Right lobe of liver (tissue), 4 donors: ENCODE results near the gene USP4.

Experiments
- POLR2A ChIP-seq: fragments of 450-650 bp; IDR thresholded peaks from one replicate; pipeline ENCODE4 v1.6.1; 2017; ENCODE audit warnings: antibody characterized with exemption, mild to moderate bottlenecking
- TF ChIP-seq, protein P1 (sequence below), 4 donors: fragments of 200-600 bp in 3 of 4; fragments of 450-650 bp in 1 of 4; IDR thresholded peaks; one replicate each; pipeline versions ENCODE4 v1.5.1 to v1.8.0; 2016 to 2022; ENCODE audit warnings: antibody characterized with exemption in 4 of 4, mild to moderate bottlenecking in 2 of 4
- donor health status: DM: no; HTN: no; CAD: no.
- donor health status: DM: no; HTN: no; CAD: no.
- donor health status: DM: no; HTN: yes; CAD: no.

DNA sequence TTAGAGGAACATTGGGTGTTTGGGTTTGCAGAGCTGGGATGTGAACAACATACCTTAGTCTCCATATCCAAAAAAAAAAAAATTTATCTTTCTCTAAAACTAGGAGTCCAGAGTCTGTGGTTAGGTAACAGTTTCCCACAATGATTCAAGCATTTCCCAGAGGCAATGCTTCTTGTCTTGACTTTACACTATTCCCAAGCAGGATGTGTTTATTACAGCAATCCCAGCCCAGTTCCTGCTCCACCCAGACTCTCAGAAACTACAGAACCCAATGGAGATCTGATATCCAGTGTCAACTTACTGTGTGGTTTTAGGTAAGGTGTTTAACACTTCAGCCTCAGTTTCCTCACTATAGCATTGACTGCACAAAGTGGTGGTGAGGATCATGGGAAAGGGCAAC lies 60.5 kb downstream of the USP4 start:
- no peak for TF ChIP-seq POLR2A
- TF ChIP-seq, protein P1, sequence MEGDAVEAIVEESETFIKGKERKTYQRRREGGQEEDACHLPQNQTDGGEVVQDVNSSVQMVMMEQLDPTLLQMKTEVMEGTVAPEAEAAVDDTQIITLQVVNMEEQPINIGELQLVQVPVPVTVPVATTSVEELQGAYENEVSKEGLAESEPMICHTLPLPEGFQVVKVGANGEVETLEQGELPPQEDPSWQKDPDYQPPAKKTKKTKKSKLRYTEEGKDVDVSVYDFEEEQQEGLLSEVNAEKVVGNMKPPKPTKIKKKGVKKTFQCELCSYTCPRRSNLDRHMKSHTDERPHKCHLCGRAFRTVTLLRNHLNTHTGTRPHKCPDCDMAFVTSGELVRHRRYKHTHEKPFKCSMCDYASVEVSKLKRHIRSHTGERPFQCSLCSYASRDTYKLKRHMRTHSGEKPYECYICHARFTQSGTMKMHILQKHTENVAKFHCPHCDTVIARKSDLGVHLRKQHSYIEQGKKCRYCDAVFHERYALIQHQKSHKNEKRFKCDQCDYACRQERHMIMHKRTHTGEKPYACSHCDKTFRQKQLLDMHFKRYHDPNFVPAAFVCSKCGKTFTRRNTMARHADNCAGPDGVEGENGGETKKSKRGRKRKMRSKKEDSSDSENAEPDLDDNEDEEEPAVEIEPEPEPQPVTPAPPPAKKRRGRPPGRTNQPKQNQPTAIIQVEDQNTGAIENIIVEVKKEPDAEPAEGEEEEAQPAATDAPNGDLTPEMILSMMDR (IDR thresholded peaks at IDR 0.05): no peak
